Right lobe of liver (tissue), 4 donors: ENCODE data around the gene ROCK2.

Source experiments
- CTCF ChIP-seq, 4 donors: fragments of 200-600 bp in 3 of 4; fragments of 450-650 bp in 1 of 4; IDR thresholded peaks; one replicate each; pipeline versions ENCODE4 v1.5.1 to v1.8.0; 2016 to 2022; ENCODE audit warnings: antibody characterized with exemption in 4 of 4, mild to moderate bottlenecking in 2 of 4
- POLR2A ChIP-seq: fragments of 450-650 bp; IDR thresholded peaks from one replicate; pipeline ENCODE4 v1.6.1; 2017; ENCODE audit warnings: antibody characterized with exemption, mild to moderate bottlenecking
- donor health status: DM: no; HTN: no; CAD: no.
- donor health status: DM: no; HTN: no; CAD: no.
- donor health status: DM: no; HTN: yes; CAD: no.

- no peak for TF ChIP-seq CTCF (IDR thresholded peaks at IDR 0.05)
- TF ChIP-seq POLR2A = no peak
Observed at GRCh38 chr2:11280713-11281112, 63.7 kb downstream of the ROCK2 start.
